GM23338 (cell line): Measurements from ENCODE around the gene MERTK. TPM values are rescaled to one million over a fixed set of nuclear protein-coding genes. Genes with fewer than 3 reads are reported as not detected.
"Not testable (repeated sequence)": the region's sequence is repeated elsewhere in the genome, so short reads cannot be mapped to it uniquely, and the experiment has no call there.

Source experiments
- ATAC-seq: fragments of 200-7000 bp; cut with Tn5 transposase; 3 replicates; pipeline ENCODE4 v1.9.1; 2020
- DNase-seq: peaks from one replicate; pipeline ENCODE4 v3.0.0-alpha.2; 2015; ENCODE audit warnings: low spot score
- H2AFZ ChIP-seq: fragments of 200-600 bp; sonication (generic); 2 replicates; pipeline ENCODE4 v1.8.0; 2016; ENCODE audit warnings: antibody characterized with exemption, mild to moderate bottlenecking, moderate library complexity
- H3F3A ChIP-seq: fragments of 200-600 bp; sonication (generic); replicated peaks from 2 replicates; pipeline ENCODE4 v1.8.0; 2017; ENCODE audit warnings: antibody characterized with exemption, mixed run types, low read depth
- H3K27ac ChIP-seq: fragments of 200-600 bp; sonication (generic); 2 replicates; pipeline ENCODE4 v1.6.1; 2016; ENCODE audit warnings: low read depth
- H3K27me3 ChIP-seq: fragments of 200-600 bp; sonication (generic); 2 replicates; pipeline ENCODE4 v1.8.0; 2016; ENCODE audit warnings: mild to moderate bottlenecking, mixed run types, moderate library complexity; ENCODE audit not compliant: insufficient read depth
- H3K36me3 ChIP-seq: fragments of 200-600 bp; sonication (generic); 2 replicates; pipeline ENCODE4 v1.8.0; 2016; ENCODE audit warnings: mild to moderate bottlenecking; ENCODE audit not compliant: insufficient read depth
- H3K4me1 ChIP-seq: fragments of 200-600 bp; sonication (generic); 2 replicates; pipeline ENCODE4 v1.8.0; 2016; ENCODE audit warnings: mild to moderate bottlenecking, moderate library complexity; ENCODE audit not compliant: insufficient read depth
- H3K4me2 ChIP-seq: fragments of 200-600 bp; sonication (generic); 2 replicates; pipeline ENCODE4 v1.7.1; 2017; ENCODE audit warnings: mixed run types
- H3K4me3 ChIP-seq: fragments of 200-600 bp; sonication (generic); 2 replicates; pipeline ENCODE4 v1.6.1; 2016; ENCODE audit warnings: mixed run types
- H3K79me2 ChIP-seq: fragments of 200-600 bp; sonication (generic); replicated peaks from 2 replicates; pipeline ENCODE4 v1.8.0; 2017; ENCODE audit warnings: mild to moderate bottlenecking; ENCODE audit not compliant: insufficient read depth
- H3K9me2 ChIP-seq: fragments of 200-600 bp; sonication (generic); 2 replicates; pipeline ENCODE4 v1.8.0; 2017; ENCODE audit not compliant: insufficient read depth
- H4K20me1 ChIP-seq: fragments of 200-600 bp; sonication (generic); replicated peaks from 2 replicates; pipeline ENCODE4 v1.8.0; 2017; ENCODE audit warnings: mild to moderate bottlenecking; ENCODE audit not compliant: insufficient read depth
- H3K27ac Mint-ChIP-seq: 2 replicates; pipeline ENCODE4 v1.8.0; 2020; ENCODE audit warnings: inconsistent platforms, mild to moderate bottlenecking, moderate library complexity, mixed read lengths
- H3K27me3 Mint-ChIP-seq: 3 replicates; pipeline ENCODE4 v1.8.0; 2022; ENCODE audit warnings: low read depth, mild to moderate bottlenecking, moderate library complexity, mixed read lengths, inconsistent platforms; ENCODE audit not compliant: insufficient read depth, poor library complexity
- H3K36me3 Mint-ChIP-seq: 3 replicates; pipeline ENCODE4 v1.8.0; 2021; ENCODE audit warnings: low read depth, mild to moderate bottlenecking, inconsistent platforms, moderate library complexity, mixed read lengths
- H3K4me1 Mint-ChIP-seq: 3 replicates; pipeline ENCODE4 v1.8.0; 2020; ENCODE audit warnings: mild to moderate bottlenecking, inconsistent platforms, mixed read lengths
- H3K4me3 Mint-ChIP-seq: 3 replicates; pipeline ENCODE4 v1.8.0; 2021; ENCODE audit warnings: moderate library complexity, mild to moderate bottlenecking, inconsistent platforms, mixed read lengths
- H3K9me3 Mint-ChIP-seq: 3 replicates; pipeline ENCODE4 v1.8.0; 2020; ENCODE audit warnings: moderate library complexity, mild to moderate bottlenecking, inconsistent platforms, mixed read lengths
- CREB1 ChIP-seq: fragments of 250-450 bp; sonication (Bioruptor Pico); IDR thresholded peaks from 2 replicates; pipeline ENCODE4 v1.5.0; 2020; ENCODE audit warnings: low read depth, mild to moderate bottlenecking, moderate library complexity
- EZH2phosphoT487 ChIP-seq: fragments of 200-600 bp; sonication (generic); IDR thresholded peaks from one replicate; pipeline ENCODE4 v1.8.1; 2018; ENCODE audit warnings: antibody characterized with exemption; ENCODE audit not compliant: unreplicated experiment
- JUNB ChIP-seq: IDR thresholded peaks from one replicate; pipeline ENCODE4 v1.6.1; 2016; ENCODE audit warnings: antibody characterized with exemption; ENCODE audit not compliant: unreplicated experiment
- NANOG ChIP-seq: IDR thresholded peaks from 2 replicates; pipeline ENCODE4 v1.6.1; 2016; ENCODE audit warnings: antibody characterized with exemption, borderline replicate concordance
- POLR2AphosphoS5 ChIP-seq: IDR thresholded peaks from 2 replicates; pipeline ENCODE4 v1.6.1; 2016; ENCODE audit warnings: antibody characterized with exemption, low read depth
- STAT1 ChIP-seq: IDR thresholded peaks from one replicate; pipeline ENCODE4 v1.6.1; 2016; ENCODE audit warnings: antibody characterized with exemption; ENCODE audit not compliant: unreplicated experiment
- ZNF114 ChIP-seq: fragments of 250-450 bp; sonication (Bioruptor Pico); IDR thresholded peaks from 2 replicates; pipeline ENCODE4 v1.5.0; 2020; ENCODE audit warnings: mild to moderate bottlenecking, moderate library complexity
- ZNF331 ChIP-seq: fragments of 250-450 bp; sonication (Bioruptor Pico); IDR thresholded peaks from 2 replicates; pipeline ENCODE4 v1.5.0; 2020; ENCODE audit warnings: low read depth, mild to moderate bottlenecking, moderate library complexity
- polyA plus RNA-seq: library from polyadenylated mRNA; unstranded; fragments of >200 nt; fragmentation: Nextera tagmentation; extraction: Ambion mirVana; gene quantifications from 2 replicates; pipeline ENCODE4 v1.2.1, GENCODE V29; 2016
- total RNA-seq: library from RNA; depleted of rRNA; stranded (reverse); fragments of >200 nt; shearing (Covaris generic); gene quantifications from 2 replicates; pipeline ENCODE4 v1.2.3, GENCODE V29; 2014
- TF ChIP-seq, protein P1 (sequence below): IDR thresholded peaks from one replicate; pipeline ENCODE4 v1.6.1; 2018; ENCODE audit warnings: antibody characterized with exemption; ENCODE audit not compliant: unreplicated experiment
- TF ChIP-seq, protein P2 (sequence below), 2 experiments: fragments of 200-600 bp in 1 of 2; sonication (generic) in 1 of 2; conservative IDR thresholded peaks; 2 replicates each; pipeline versions ENCODE4 v1.5.1 to v1.6.1; 2016 to 2017; ENCODE audit warnings: antibody characterized with exemption in 2 of 2, low read depth in 2 of 2, mild to moderate bottlenecking in 2 of 2, moderate library complexity in 1 of 2
- TF ChIP-seq, protein P3 (sequence below): IDR thresholded peaks from 2 replicates; pipeline ENCODE4 v1.6.1; 2016; ENCODE audit warnings: antibody characterized with exemption

MERTK gene
- total and polyA plus RNA-seq, 2 experiments from 2014 or later, result 3.0 to 9.0 TPM

DNA sequence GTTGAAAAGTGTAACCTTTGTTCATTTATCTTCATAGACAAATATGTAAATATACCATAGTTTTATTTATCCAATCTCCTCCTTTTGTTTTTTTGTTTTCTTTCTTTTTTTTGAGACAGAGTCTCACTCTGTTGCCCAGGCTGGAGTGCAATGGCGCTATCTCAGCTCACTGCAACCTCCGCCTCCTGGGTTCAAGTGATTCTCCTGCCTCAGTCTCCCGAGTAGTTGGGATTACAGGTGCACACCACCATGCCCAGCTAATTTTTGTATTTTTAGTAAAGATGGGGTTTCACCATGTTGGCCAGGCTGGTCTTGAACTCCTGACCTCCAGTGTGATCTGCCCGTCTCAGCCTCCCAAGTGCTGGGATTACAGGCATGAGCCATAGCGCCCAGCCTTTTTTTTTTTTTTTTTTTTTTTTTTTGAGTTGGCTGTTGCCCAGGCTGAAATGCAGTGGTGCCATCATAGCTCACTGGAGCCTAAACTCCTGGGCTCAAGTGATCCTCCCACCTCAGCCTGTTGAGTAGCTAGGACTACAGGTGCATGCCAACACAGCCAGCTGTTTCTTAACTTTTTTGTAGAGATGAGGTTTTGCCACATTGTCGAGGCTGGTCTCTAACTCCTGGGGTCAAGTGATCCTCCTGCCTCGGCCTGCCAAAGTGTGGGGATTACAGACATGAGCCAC, 13.0 kb downstream of the MERTK start:
- not testable (repeated sequence) for H3K9me3 Mint-ChIP-seq, H3K9me2 ChIP-seq, H3K79me2 ChIP-seq, H3K36me3 Mint-ChIP-seq, H2AFZ ChIP-seq, H3K4me2 ChIP-seq, H3K27me3 ChIP-seq, H3K36me3 ChIP-seq, ATAC-seq, DNase-seq, H3K4me3 ChIP-seq, H3K27me3 Mint-ChIP-seq, H3K4me3 Mint-ChIP-seq, H3K27ac ChIP-seq, H4K20me1 ChIP-seq, H3F3A ChIP-seq, H3K4me1 ChIP-seq, H3K27ac Mint-ChIP-seq
- peaks cover 16% of the 10 kb centered on the region for H3K4me1 Mint-ChIP-seq

DNA sequence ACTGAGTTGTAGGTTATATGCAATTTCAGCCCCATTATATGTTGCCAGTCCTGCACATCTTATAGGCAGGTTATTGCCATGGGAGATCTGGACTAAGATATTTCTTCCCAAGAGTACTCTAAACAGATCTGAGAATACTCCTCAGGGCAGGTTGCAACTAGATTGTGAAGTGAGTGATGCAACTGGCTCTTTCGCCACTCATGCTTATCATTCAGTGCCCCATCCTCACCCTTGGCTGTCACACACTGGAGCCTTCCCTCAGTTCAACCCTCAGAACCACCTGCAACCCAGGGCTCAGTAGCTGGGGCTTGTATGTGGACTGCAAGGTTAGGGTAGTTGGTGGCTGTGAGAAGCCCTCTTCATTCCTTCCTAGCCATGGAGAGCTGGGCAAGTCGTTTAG, 14.1 kb downstream of the MERTK start:
- H3K4me2 ChIP-seq, result no peak overlapping the region
- no peaks in the 10 kb centered on the region for H3K9me2 ChIP-seq
- Mint-ChIP-seq H3K27me3 (peaks cover 4% of the 10 kb centered on the region), H3K27ac (no peak overlapping the region), H3K4me3 (no peak overlapping the region), H3K4me1 (peaks cover 11% of the 10 kb centered on the region), H3K36me3 (no peaks in the 10 kb centered on the region), H3K9me3 (no peaks in the 10 kb centered on the region)
- H4K20me1 ChIP-seq, result no peaks in the 10 kb centered on the region; the same call in 1 of the 2 replicates
- 0 out of 2 replicates have a peak, but pooled peaks cover 5% of the 10 kb centered on the region for H3K79me2 ChIP-seq
- peaks cover 3% of the 10 kb centered on the region; the same call in 1 of the 2 replicates for H3K4me1 ChIP-seq
- no peaks in the 10 kb centered on the region for H3K36me3 ChIP-seq
- DNase-seq, result no peak
- H3F3A ChIP-seq, result no peaks in the 10 kb centered on the region
- no peak overlapping the region for H2AFZ ChIP-seq
- H3K27ac ChIP-seq, result no peak overlapping the region
- no peaks in the 10 kb centered on the region for H3K27me3 ChIP-seq
- H3K4me3 ChIP-seq, result no peak overlapping the region
- ATAC-seq, result no peak
- TF ChIP-seq STAT1, result no peak
- no peak for TF ChIP-seq EZH2phosphoT487
- TF ChIP-seq ZNF331 (CRISPR knock-in tag), result no peak
- TF ChIP-seq POLR2AphosphoS5, result no peak
- TF ChIP-seq JUNB, result no peak
- no peak for TF ChIP-seq CREB1 (CRISPR knock-in tag)
- TF ChIP-seq, protein P1, sequence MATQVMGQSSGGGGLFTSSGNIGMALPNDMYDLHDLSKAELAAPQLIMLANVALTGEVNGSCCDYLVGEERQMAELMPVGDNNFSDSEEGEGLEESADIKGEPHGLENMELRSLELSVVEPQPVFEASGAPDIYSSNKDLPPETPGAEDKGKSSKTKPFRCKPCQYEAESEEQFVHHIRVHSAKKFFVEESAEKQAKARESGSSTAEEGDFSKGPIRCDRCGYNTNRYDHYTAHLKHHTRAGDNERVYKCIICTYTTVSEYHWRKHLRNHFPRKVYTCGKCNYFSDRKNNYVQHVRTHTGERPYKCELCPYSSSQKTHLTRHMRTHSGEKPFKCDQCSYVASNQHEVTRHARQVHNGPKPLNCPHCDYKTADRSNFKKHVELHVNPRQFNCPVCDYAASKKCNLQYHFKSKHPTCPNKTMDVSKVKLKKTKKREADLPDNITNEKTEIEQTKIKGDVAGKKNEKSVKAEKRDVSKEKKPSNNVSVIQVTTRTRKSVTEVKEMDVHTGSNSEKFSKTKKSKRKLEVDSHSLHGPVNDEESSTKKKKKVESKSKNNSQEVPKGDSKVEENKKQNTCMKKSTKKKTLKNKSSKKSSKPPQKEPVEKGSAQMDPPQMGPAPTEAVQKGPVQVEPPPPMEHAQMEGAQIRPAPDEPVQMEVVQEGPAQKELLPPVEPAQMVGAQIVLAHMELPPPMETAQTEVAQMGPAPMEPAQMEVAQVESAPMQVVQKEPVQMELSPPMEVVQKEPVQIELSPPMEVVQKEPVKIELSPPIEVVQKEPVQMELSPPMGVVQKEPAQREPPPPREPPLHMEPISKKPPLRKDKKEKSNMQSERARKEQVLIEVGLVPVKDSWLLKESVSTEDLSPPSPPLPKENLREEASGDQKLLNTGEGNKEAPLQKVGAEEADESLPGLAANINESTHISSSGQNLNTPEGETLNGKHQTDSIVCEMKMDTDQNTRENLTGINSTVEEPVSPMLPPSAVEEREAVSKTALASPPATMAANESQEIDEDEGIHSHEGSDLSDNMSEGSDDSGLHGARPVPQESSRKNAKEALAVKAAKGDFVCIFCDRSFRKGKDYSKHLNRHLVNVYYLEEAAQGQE, result no peak
- TF ChIP-seq, protein P2, sequence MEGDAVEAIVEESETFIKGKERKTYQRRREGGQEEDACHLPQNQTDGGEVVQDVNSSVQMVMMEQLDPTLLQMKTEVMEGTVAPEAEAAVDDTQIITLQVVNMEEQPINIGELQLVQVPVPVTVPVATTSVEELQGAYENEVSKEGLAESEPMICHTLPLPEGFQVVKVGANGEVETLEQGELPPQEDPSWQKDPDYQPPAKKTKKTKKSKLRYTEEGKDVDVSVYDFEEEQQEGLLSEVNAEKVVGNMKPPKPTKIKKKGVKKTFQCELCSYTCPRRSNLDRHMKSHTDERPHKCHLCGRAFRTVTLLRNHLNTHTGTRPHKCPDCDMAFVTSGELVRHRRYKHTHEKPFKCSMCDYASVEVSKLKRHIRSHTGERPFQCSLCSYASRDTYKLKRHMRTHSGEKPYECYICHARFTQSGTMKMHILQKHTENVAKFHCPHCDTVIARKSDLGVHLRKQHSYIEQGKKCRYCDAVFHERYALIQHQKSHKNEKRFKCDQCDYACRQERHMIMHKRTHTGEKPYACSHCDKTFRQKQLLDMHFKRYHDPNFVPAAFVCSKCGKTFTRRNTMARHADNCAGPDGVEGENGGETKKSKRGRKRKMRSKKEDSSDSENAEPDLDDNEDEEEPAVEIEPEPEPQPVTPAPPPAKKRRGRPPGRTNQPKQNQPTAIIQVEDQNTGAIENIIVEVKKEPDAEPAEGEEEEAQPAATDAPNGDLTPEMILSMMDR (conservative IDR thresholded peaks at IDR 0.05; ENCODE audit: low read depth in 2 of 2), result no peak
- no peak for TF ChIP-seq NANOG
- TF ChIP-seq, protein P3, sequence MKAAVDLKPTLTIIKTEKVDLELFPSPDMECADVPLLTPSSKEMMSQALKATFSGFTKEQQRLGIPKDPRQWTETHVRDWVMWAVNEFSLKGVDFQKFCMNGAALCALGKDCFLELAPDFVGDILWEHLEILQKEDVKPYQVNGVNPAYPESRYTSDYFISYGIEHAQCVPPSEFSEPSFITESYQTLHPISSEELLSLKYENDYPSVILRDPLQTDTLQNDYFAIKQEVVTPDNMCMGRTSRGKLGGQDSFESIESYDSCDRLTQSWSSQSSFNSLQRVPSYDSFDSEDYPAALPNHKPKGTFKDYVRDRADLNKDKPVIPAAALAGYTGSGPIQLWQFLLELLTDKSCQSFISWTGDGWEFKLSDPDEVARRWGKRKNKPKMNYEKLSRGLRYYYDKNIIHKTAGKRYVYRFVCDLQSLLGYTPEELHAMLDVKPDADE, result no peak
- no peak for TF ChIP-seq ZNF114 (CRISPR knock-in tag)
